DMS 273 (cell line): ENCODE data around the gene C4B.
"Not testable (repeated sequence)": the region's sequence is repeated elsewhere in the genome, so short reads cannot be mapped to it uniquely, and the experiment has no call there.

ENCODE experiments used
- DNase-seq: peaks from one replicate; lab custom pipeline; 2025; ENCODE audit not compliant: unreplicated experiment; lab: John Stamatoyannopoulos, UW

C4B gene

DNA sequence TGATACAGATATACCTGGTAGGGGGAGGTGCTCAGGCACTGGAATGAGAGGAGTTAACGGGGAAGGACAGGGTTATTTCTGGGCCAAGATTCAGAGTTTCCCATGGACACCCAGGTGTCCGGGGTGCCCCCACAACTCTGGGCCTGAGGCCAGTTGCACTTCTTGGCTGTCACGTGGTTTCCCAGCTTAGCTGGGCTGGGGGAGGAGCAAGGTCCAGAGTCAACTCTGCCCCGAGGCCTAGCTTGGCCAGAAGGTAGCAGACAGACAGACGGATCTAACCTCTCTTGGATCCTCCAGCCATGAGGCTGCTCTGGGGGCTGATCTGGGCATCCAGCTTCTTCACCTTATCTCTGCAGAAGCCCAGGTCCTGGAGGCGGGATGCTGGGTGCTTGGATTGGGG lies at the start of gene C4B:
C4B (plus strand) TSS at position 249 of the 400 bp plus-strand sequence; CDS start at position 300, 51 bp downstream.
- DNase-seq, result not testable (repeated sequence)

GRCh38 chr6:31965700-31966099 lies 48.9 kb upstream of the C4B start:
- DNase-seq, result no peak

DNA sequence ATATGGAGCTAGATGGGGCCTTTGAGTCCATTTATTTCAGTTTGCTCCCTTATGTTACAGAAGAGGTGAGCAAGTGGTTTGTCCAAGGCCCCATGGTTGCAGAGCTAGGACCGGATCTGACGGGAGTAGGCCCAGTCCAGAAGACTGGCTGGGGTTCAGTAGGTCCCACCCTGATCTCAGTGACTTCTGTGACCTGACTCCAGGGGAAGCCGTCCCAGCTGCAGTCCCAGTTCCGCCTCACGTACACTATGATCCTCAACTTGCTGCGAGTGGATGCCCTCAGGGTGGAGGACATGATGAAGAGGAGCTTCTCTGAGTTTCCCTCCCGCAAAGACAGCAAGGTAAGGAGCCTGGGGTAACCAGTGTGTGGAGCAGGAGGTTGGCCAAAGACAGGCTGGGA lies 48.1 kb upstream of the C4B start:
- no peak for DNase-seq

GRCh38 chr6:31966997-31967925 lies 47.3 kb upstream of the C4B start:
- DNase-seq, result no peak

DNA sequence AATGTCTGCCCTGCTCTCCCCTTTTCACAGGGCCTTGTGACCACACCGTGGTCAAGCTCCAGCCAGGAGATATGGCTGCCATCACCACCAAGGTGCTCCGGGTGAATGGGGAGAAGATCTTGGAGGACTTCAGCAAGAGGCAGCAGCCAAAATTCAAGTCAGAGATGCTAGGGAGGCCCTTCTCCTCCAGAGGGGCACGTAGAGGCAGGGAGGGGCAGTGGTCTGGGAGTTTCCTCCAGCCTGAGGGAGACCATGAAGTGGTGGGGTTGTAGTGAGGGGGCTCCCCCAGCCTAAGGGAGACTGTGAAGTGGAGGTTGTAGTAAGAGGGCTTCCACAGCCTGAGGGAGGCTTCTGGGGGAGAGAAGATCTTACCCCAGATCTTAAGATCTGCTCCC lies 46.7 kb upstream of the C4B start:
- no peak for DNase-seq

- DNase-seq, result no peak
Observed at GRCh38 chr6:31968326-31968725, 46.3 kb upstream of the C4B start.

DNA sequence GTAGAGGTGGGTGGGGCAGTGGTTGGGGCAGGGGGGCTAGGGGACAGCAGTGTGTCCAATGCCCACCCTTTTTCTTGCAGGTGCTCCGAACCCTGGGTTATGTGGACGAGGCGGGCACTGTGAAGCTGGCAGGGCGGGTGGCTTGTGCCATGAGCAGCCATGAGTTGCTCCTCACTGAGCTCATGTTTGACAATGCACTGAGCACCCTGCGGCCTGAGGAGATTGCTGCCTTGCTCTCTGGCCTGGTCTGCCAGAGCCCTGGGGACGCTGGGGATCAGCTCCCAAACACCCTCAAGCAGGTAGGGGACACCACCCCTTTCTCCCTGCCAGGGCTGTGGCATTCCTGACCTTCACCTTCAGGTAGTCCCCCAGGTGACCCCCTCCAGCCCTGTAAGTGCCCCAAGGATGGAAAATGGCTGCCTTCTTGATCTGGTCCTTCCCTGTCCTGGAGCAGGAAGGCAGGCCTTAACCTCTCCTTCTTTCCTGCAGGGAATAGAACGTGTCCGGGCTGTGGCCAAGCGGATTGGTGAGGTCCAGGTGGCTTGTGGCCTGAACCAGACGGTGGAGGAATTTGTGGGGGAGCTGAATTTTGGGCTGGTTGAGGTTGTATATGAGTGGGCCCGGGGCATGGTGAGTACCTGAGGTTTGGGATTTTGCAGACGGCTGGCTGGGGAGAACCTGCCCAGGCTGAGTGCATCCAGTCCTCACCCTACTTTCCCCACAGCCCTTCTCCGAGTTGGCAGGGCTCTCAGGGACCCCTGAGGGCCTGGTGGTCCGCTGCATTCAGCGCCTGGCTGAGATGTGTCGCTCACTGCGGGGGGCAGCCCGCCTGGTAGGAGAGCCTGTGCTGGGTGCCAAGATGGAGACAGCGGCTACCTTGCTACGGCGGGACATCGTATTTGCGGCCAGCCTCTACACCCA lies 45.5 kb upstream of the C4B start:
- no peak for DNase-seq

DNA sequence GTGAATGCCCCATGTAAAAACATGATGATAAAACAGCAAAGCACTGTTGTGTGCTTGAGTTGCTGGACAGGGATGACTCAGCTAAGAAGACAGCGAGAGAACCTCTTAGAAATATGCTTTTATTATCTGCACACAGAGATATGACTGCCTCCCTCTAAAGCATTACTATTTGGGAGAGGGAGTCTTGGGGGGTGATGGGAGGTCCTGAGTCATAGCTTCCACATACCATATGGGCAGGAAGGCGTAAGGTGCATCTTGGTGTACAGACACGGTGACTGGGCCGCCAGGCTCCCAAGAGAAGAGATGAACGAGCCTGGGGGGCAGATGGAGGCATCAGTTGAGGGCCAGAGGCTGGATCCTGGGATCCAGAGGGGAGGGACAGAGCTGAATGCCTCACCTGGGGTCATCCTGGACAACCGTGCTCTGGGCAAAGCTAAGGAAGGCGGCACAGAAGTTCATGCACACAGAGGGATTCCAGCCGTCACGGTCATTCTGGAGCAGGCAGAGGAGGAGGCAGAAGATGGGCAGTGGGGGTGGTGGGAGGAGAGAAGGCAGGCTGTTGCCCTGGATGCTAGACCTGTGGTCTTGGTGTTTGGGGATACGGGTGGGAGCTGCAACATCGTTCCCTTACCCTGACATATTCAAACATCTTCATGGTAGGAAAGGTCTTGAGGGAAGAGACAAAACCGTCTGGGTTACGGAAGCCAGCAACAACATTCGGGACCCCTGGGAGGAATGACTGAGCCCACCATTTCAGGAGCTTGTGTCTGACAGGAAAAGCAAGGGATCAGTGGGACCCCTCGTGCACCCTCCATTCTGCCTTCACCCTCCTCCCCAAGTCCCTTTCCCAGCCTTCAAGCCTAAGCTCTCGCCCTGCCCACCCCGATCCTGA lies 44.6 kb upstream of the C4B start:
- no peak for DNase-seq

DNA sequence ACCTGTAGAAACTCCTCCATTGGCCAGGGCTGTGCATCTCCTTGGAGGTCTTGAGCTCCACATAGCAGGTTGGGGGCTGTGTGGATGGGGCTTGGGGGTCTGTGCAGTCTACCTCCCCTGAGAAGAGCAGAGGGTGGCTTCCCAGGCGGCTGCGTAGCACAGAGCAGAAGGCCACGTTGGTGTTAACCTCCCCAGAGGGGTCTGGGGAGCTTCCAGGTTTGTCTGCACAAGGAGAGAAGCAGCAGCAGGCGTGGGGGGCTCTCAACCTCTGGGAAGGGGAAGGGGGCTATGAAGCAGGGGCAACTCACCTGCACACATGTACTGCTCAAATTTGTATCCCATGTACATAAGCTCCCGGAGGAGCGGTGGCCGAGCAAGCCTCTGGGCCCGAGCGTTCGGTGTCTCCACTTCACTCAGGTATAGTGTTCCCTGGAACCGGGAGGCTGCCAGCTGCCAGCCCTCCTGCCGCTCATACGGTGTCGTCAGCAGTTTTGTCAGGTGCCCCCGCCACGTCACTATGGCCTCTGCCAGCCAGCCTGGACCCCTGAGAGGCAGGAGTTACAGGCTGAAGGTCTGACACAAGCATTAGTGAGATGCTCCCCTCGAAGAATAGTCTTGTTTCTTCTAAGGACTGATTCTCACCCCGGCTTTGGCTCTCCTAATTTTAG lies 43.9 kb upstream of the C4B start:
- peak; percentile 75 for DNase-seq

- no peak for DNase-seq
Observed at GRCh38 chr6:31971279-31971992, 43.2 kb upstream of the C4B start.

- DNase-seq, result peak; percentile 99
Observed at GRCh38 chr6:31971993-31972708, 42.4 kb upstream of the C4B start, which contains the start of gene DXO. TSS of gene DXO (minus strand) at chr6:31972138. CDS start at chr6:31971675, 463 bp downstream.

- no peak for DNase-seq
Observed at GRCh38 chr6:31972709-31973350, 41.8 kb upstream of the C4B start.

DNA sequence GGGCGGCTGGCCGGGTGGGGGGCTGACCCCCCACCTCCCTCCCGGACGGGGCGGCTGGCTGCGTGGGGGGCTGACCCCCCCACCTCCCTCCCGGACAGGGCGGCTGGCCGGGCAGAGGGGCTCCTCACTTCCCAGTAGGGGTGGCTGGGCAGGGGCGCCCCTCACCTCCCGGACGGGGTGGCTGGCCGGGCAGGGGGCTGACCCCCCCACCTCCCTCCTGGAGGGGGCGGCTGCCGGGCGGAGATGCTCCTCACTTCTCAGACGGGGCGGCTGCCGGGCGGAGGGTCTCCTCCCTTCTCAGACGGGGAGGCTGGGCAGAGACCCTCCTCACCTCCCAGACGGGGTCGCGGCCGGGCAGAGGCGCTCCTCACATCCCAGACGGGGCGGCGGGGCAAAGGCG lies 38.5 kb upstream of the C4B start:
- not testable (repeated sequence) for DNase-seq

DNA sequence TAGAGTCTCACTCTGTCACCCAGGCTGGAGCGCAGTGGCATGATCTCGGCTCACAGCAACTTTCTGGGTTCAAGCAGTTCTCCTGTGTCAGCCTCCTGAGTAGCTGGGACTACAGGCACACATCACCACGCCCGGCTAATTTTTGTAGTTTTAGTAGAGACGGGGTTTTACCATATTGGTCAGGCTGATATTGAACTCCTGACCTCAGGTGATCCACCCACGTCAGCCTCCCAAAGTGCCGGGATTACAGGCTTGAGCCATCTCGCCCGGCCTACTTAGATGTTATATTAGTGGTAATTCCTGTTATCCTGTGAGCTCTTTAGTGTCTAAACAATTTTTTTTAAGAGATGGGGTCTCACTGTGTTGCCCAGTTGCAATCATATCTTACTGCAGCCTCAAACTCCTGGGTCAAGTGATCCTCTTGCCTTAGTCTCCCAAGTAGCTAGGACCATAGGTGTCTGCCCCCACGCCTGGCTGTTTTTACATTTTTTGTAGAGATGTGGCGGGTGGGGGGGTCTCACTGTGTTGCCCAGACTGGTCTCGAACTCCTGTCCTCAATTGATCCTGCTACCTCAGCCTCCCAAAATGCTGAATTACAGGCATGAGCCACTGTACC lies 36.7 kb upstream of the C4B start:
- no peak for DNase-seq

DNA sequence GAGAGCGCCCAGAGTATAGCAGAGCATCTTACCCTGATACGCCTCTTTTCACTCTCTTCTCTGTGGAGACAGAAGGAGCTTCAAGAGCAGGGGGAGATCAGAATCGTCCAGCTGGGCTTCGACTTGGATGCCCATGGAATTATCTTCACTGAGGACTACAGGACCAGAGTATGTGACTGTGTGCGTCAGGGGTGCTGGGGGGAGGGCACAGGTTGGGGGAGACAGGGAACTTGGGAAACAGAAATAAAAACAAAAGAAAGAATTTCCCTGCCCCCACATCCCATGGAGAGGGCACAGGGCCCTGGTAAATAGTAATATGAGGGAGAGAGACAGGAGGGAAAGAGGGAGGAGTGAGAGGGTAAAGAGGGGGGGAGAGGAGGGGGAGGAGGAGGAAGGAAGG lies 35.8 kb upstream of the C4B start:
- no peak for DNase-seq

DNA sequence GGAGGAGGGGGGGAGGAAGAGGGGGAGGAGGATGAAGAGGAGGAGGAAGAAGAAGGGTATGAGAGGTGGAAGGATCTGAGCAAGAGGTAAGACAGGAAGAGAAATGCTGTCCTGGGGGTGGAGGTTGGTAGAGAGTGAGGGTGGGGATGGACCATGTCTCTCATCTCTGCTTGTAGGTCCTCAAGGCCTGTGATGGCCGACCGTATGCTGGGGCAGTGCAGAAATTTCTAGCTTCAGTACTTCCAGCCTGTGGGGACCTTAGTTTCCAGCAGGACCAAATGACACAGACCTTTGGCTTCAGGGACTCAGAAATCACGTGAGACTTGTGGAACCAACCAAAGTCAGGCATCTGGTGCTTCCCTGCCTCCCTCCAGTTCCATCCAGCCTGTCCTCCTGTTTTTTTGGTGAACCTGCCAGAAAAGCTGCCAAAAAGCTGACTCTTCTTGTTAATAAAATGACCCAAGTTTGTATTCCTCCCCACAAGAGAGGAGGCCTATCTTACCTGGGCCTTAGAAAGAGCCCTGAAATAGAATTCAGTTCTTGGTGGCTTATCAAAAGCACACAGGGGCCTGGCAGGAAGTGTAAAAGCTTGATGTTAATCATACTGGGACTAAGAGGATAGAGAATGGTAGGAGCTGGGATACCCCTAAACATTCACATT lies 35.2 kb upstream of the C4B start:
- DNase-seq, result no peak

DNA sequence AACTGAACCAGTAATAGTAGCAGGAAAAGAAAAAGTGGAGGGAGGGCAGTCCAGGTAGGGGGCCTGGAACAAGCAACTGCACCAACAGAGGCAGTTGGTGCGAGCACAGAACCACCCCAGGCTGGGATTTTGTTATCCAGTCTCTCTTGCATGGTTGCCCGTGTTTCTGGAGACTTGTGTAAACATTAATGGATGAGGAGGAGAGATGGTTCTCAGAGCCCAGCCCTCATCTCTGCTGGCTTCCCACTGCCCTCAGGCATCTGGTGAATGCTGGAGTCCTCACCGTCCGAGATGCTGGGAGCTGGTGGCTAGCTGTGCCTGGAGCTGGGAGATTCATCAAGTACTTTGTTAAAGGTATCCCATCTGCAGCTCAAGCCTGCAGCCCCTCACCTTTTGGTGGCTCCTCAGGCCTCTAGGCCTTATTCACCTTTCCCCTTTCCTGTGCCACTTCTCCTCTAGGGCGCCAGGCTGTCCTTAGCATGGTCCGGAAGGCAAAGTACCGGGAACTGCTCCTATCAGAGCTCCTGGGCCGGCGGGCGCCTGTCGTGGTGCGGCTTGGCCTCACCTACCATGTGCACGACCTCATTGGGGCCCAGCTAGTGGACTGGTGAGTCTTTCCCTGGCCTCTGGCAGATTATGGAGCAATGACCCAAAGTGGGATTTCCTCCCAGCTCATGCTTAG lies 34.3 kb upstream of the C4B start:
- DNase-seq, result not testable (repeated sequence)
